ENCODE measurements around the gene DDX10.

The DDX10 gene

GRCh38 chr11:108865406-108865805 lies 200.5 kb downstream of the DDX10 start:
- Histone ChIP-seq H3K18ac (ENCODE audit: low read length) (no peak overlapping the region), H4K91ac (ENCODE audit: low read depth, low read length) (no peak overlapping the region), H2BK5ac (ENCODE audit: low read depth, low read length, poor library complexity) (no peak overlapping the region), H3K79me2 (ENCODE audit: control insufficient read depth, insufficient read depth, low read length, poor library complexity) (no peaks in the 10 kb centered on the region), H3K23ac (ENCODE audit: low read length) (no peak overlapping the region), H2BK12ac (ENCODE audit: low read length) (no peak overlapping the region), H3K4me3 (ENCODE audit: low read depth, low read length) (no peak overlapping the region), H2BK120ac (ENCODE audit: insufficient read depth, low read length, poor library complexity) (no peak overlapping the region), H2AFZ (ENCODE audit: insufficient read depth, low read length, poor library complexity) (no peak overlapping the region), H4K8ac (ENCODE audit: low read depth, low read length) (no peak overlapping the region), H3K4me1 (ENCODE audit: control insufficient read depth in 1 of 2, insufficient read depth in 2 of 2, low read length in 2 of 2) (no peaks in the 10 kb centered on the region), H3K4ac (ENCODE audit: low read depth, low read length) (no peak overlapping the region), H3K27ac (ENCODE audit: low read depth, low read length) (no peak overlapping the region), H3K36me3 (ENCODE audit: control insufficient read depth in 1 of 2, insufficient read depth in 2 of 2, low read length in 2 of 2) (no peaks in the 10 kb centered on the region), H4K12ac (ENCODE audit: low read depth, low read length) (no peak overlapping the region), H3K27me3 (ENCODE audit: insufficient read depth, low read length) (no peaks in the 10 kb centered on the region), H3K4me2 (ENCODE audit: low read length) (no peak overlapping the region), H3K9me3 (ENCODE audit: insufficient read depth, low read depth, low read length) (no peaks in the 10 kb centered on the region), H2AK5ac (ENCODE audit: low read length) (no peak overlapping the region), H3K14ac (ENCODE audit: low read length) (no peak overlapping the region), H3K9ac (ENCODE audit: low read length) (no peak overlapping the region), H3K79me1 (ENCODE audit: low read length) (no peaks in the 10 kb centered on the region)
- no CpG with 5 or more reads among the region's 5 CpGs for WGBS (ENCODE audit: extremely low coverage, insufficient coverage, insufficient read length)
- no peak for DNase-seq

GRCh38 chr11:108866781-108867180 lies 201.9 kb downstream of the DDX10 start:
- Histone ChIP-seq H3K79me1 (ENCODE audit: low read length) (no peaks in the 10 kb centered on the region), H4K8ac (ENCODE audit: low read depth, low read length) (no peak overlapping the region), H3K14ac (ENCODE audit: low read length) (no peak overlapping the region), H3K4ac (ENCODE audit: low read depth, low read length) (no peak overlapping the region), H3K27ac (ENCODE audit: low read depth, low read length) (no peak overlapping the region), H2BK120ac (ENCODE audit: insufficient read depth, low read length, poor library complexity) (no peak overlapping the region), H4K12ac (ENCODE audit: low read depth, low read length) (no peak overlapping the region), H3K4me2 (ENCODE audit: low read length) (no peak overlapping the region), H3K9ac (ENCODE audit: low read length) (no peak overlapping the region), H3K9me3 (ENCODE audit: insufficient read depth, low read depth, low read length) (no peaks in the 10 kb centered on the region), H2BK5ac (ENCODE audit: low read depth, low read length, poor library complexity) (no peak overlapping the region), H2BK12ac (ENCODE audit: low read length) (no peak overlapping the region), H2AK5ac (ENCODE audit: low read length) (no peak overlapping the region), H3K27me3 (ENCODE audit: insufficient read depth, low read length) (no peaks in the 10 kb centered on the region), H3K79me2 (ENCODE audit: control insufficient read depth, insufficient read depth, low read length, poor library complexity) (no peaks in the 10 kb centered on the region), H4K91ac (ENCODE audit: low read depth, low read length) (no peak overlapping the region), H3K4me1 (ENCODE audit: control insufficient read depth in 1 of 2, insufficient read depth in 2 of 2, low read length in 2 of 2) (no peaks in the 10 kb centered on the region), H2AFZ (ENCODE audit: insufficient read depth, low read length, poor library complexity) (no peak overlapping the region), H3K18ac (ENCODE audit: low read length) (no peak overlapping the region), H3K23ac (ENCODE audit: low read length) (no peak overlapping the region), H3K4me3 (ENCODE audit: low read depth, low read length) (no peak overlapping the region), H3K36me3 (ENCODE audit: control insufficient read depth in 1 of 2, insufficient read depth in 2 of 2, low read length in 2 of 2) (no peaks in the 10 kb centered on the region)
- WGBS (ENCODE audit: extremely low coverage, insufficient coverage, insufficient read length), result no CpG with 5 or more reads among the region's 2 CpGs
- DNase-seq, result no peak

DNA sequence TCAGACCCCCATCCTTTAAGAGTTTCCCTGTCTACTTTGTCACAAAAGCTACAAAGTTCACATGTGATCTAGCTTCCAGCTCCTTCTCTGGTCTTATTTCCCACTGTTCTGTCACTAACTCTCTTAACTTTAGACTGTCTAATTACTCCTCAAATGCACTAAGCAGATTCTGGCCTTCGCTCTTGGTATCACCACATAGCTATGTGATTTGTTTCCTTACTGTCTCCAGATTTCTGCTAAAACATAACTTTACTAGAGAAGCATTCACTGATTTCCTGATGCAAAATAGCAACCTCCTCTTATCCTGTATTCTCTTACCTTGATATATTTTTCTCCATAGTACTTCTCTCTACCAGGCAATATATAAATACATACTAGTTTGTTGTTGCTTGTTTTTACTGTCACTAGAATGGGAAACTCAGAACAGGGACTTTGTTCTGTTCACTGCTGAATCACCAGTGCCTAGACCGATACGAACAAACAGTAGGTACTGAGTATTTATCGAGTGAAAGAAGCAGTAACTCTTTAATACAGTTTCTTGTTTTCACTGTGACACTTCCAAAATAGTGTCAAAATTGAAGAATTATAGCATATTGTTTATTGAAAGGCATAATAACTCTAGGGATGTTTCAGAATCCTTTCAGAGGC lies 205.6 kb downstream of the DDX10 start:
- Histone ChIP-seq H3K4me3 (ENCODE audit: low read depth, low read length) (no peak overlapping the region), H2BK120ac (ENCODE audit: insufficient read depth, low read length, poor library complexity) (no peak overlapping the region), H3K9ac (ENCODE audit: low read length) (no peak overlapping the region), H4K91ac (ENCODE audit: low read depth, low read length) (no peak overlapping the region), H2BK12ac (ENCODE audit: low read length) (no peak overlapping the region), H3K36me3 (ENCODE audit: control insufficient read depth in 1 of 2, insufficient read depth in 2 of 2, low read length in 2 of 2) (no peaks in the 10 kb centered on the region), H3K27ac (ENCODE audit: low read depth, low read length) (peak overlapping the region; percentile 38), H3K79me2 (ENCODE audit: control insufficient read depth, insufficient read depth, low read length, poor library complexity) (no peaks in the 10 kb centered on the region), H3K23ac (ENCODE audit: low read length) (no peak overlapping the region), H2AFZ (ENCODE audit: insufficient read depth, low read length, poor library complexity) (no peak overlapping the region), H3K14ac (ENCODE audit: low read length) (no peak overlapping the region), H2BK5ac (ENCODE audit: low read depth, low read length, poor library complexity) (no peak overlapping the region), H4K8ac (ENCODE audit: low read depth, low read length) (no peak overlapping the region), H3K27me3 (ENCODE audit: insufficient read depth, low read length) (no peaks in the 10 kb centered on the region), H3K9me3 (ENCODE audit: insufficient read depth, low read depth, low read length) (no peaks in the 10 kb centered on the region), H3K4ac (ENCODE audit: low read depth, low read length) (no peak overlapping the region), H2AK5ac (ENCODE audit: low read length) (no peak overlapping the region), H3K4me2 (ENCODE audit: low read length) (no peak overlapping the region), H3K4me1 (ENCODE audit: control insufficient read depth in 1 of 2, insufficient read depth in 2 of 2, low read length in 2 of 2) (no peaks in the 10 kb centered on the region), H3K79me1 (ENCODE audit: low read length) (no peaks in the 10 kb centered on the region), H3K18ac (ENCODE audit: low read length) (no peak overlapping the region), H4K12ac (ENCODE audit: low read depth, low read length) (no peak overlapping the region)
- peak in 1 of 2 donors; percentile 35 for DNase-seq
- no CpG with 5 or more reads among the region's 4 CpGs for WGBS (ENCODE audit: extremely low coverage, insufficient coverage, insufficient read length)

GRCh38 chr11:108871152-108871551 lies 206.3 kb downstream of the DDX10 start:
- H3K27me3 ChIP-seq (ENCODE audit: insufficient read depth, low read length), result no peaks in the 10 kb centered on the region
- no peak overlapping the region for H2AFZ ChIP-seq (ENCODE audit: insufficient read depth, low read length, poor library complexity)

More at GRCh38 chr11:108871152-108871551, 206.3 kb downstream of the DDX10 start:
- H3K18ac ChIP-seq (ENCODE audit: low read length), result no peak overlapping the region
- no peak overlapping the region for H2BK120ac ChIP-seq (ENCODE audit: insufficient read depth, low read length, poor library complexity)
- H3K4ac ChIP-seq (ENCODE audit: low read depth, low read length), result no peak overlapping the region
- no peaks in the 10 kb centered on the region for H3K36me3 ChIP-seq (ENCODE audit: control insufficient read depth in 1 of 2, insufficient read depth in 2 of 2, low read length in 2 of 2)
- no peak overlapping the region for H4K91ac ChIP-seq (ENCODE audit: low read depth, low read length)
- no peaks in the 10 kb centered on the region for H3K79me1 ChIP-seq (ENCODE audit: low read length)
- H3K23ac ChIP-seq (ENCODE audit: low read length), result no peak overlapping the region
- no peak overlapping the region for H3K27ac ChIP-seq (ENCODE audit: low read depth, low read length)
- no peak overlapping the region for H2BK12ac ChIP-seq (ENCODE audit: low read length)
- H4K8ac ChIP-seq (ENCODE audit: low read depth, low read length), result no peak overlapping the region
- no peak overlapping the region for H3K4me2 ChIP-seq (ENCODE audit: low read length)
- H3K14ac ChIP-seq (ENCODE audit: low read length), result no peak overlapping the region
- H2BK5ac ChIP-seq (ENCODE audit: low read depth, low read length, poor library complexity), result no peak overlapping the region
- no peak overlapping the region for H3K9ac ChIP-seq (ENCODE audit: low read length)
- DNase-seq, result peak; percentile 6 to 17
- H2AK5ac ChIP-seq (ENCODE audit: low read length), result no peak overlapping the region
- no peaks in the 10 kb centered on the region for H3K79me2 ChIP-seq (ENCODE audit: control insufficient read depth, insufficient read depth, low read length, poor library complexity)
- no peaks in the 10 kb centered on the region for H3K9me3 ChIP-seq (ENCODE audit: insufficient read depth, low read depth, low read length)
- H3K4me3 ChIP-seq (ENCODE audit: low read depth, low read length), result no peak overlapping the region
- H4K12ac ChIP-seq (ENCODE audit: low read depth, low read length), result no peak overlapping the region
- no peaks in the 10 kb centered on the region for H3K4me1 ChIP-seq (ENCODE audit: control insufficient read depth in 1 of 2, insufficient read depth in 2 of 2, low read length in 2 of 2)

All from trophoblast cell (in vitro differentiated cells and primary cell).